Mucosa of descending colon (tissue), 3 donors: Measurements from ENCODE around the gene SLC19A2. TPM values are rescaled to one million over a fixed set of nuclear protein-coding genes. Genes with fewer than 3 reads are reported as not detected.

ENCODE experiments used
- ATAC-seq: fragments of 200-7000 bp; cut with Tn5 transposase; one replicate; pipeline ENCODE4 v1.9.1; 2020; ENCODE audit warnings: mild to moderate bottlenecking, moderate library complexity
- DNase-seq, 3 donors: peaks; one replicate each; pipeline ENCODE4 v3.0.0-alpha.2; 2020
- H3K36me3 ChIP-seq: fragments of 200-600 bp; one replicate; pipeline ENCODE4 v1.8.0; 2021; ENCODE audit warnings: low read depth, mild to moderate bottlenecking
- H3K4me1 ChIP-seq: fragments of 200-600 bp; one replicate; pipeline ENCODE4 v1.8.0; 2021; ENCODE audit warnings: low read depth, mild to moderate bottlenecking
- H3K4me3 ChIP-seq: fragments of 200-600 bp; one replicate; pipeline ENCODE4 v1.8.0; 2021; ENCODE audit warnings: mild to moderate bottlenecking
- H3K9me3 ChIP-seq: fragments of 200-600 bp; one replicate; pipeline ENCODE4 v1.8.0; 2021; ENCODE audit warnings: mild to moderate bottlenecking
- intact Hi-C, 2 donors: fragments of 100-400 bp; cut with DNase I in 1 of 2; cut with micrococcal nuclease in 1 of 2; formaldehyde crosslinking; loops; one replicate each; pipeline versions ENCODE4 v1.11.0 to v1.11.1; 2022; cut with DNase I, micrococcal nuclease
- total RNA-seq, 3 donors: library from RNA; stranded (reverse); fragmentation: NEBNext Ultra II Directional in 2 of 3; extraction: Animal tissue kit (Norgen Biotek cat#: 25700) in 2 of 3; gene quantifications; one replicate each; pipeline versions ENCODE4 v1.2.1 to v1.2.4, GENCODE V29; 2021 to 2023
- TF ChIP-seq, protein P1 (sequence below): fragments of 200-600 bp; IDR thresholded peaks from one replicate; pipeline ENCODE4 v1.8.0; 2022; ENCODE audit warnings: antibody characterized with exemption, mild to moderate bottlenecking
- donor health status: DM: no; HTN: no; CAD: no; lungs with moderate emphysema.
- donor health status: DM: no; HTN: no; CAD: no.
- donor health status: DM: no; HTN: yes; CAD: no.

SLC19A2 gene
- total RNA-seq, 3 donors from 2014 or later = 5.5 to 11.1 (median 7.3) TPM

DNA sequence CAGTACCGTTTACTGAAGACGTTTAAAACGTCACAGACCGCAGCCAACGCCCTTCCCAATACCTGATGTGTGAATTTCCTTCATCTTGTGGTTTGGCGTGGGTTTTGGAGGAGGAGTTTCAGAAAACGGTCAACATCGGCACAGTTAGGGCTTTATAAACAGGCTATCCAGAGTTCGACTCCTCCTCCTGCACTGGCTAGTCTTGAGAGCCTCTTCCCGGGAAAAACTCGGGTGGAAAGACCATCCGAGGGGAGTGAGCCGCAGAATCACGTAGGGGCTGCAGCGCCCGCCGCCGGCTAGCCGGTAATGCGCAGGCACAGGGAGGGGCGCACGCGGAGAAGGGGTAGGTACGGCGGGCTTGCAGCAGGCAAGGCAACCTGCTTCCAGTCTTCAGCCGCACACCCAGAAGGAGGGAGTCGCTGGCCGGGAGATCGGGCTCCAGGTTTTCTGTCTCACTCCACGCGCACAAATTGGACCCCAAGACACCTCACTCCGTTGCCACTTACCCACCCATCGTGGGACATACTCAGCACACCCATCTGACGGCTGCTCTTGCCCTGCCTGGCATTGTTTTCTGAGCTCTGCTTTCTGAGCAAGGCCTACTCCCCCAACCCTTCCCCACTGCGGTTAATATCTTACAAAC lies 25.4 kb downstream of the SLC19A2 start:
- TF ChIP-seq, protein P1, sequence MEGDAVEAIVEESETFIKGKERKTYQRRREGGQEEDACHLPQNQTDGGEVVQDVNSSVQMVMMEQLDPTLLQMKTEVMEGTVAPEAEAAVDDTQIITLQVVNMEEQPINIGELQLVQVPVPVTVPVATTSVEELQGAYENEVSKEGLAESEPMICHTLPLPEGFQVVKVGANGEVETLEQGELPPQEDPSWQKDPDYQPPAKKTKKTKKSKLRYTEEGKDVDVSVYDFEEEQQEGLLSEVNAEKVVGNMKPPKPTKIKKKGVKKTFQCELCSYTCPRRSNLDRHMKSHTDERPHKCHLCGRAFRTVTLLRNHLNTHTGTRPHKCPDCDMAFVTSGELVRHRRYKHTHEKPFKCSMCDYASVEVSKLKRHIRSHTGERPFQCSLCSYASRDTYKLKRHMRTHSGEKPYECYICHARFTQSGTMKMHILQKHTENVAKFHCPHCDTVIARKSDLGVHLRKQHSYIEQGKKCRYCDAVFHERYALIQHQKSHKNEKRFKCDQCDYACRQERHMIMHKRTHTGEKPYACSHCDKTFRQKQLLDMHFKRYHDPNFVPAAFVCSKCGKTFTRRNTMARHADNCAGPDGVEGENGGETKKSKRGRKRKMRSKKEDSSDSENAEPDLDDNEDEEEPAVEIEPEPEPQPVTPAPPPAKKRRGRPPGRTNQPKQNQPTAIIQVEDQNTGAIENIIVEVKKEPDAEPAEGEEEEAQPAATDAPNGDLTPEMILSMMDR = no peak
- Histone ChIP-seq H3K36me3 (no peaks in the 10 kb centered on the region), H3K4me3 (no peak overlapping the region), H3K9me3 (peaks cover 13% of the 10 kb centered on the region), H3K4me1 (no peaks in the 10 kb centered on the region)
- peak; percentile 35 for ATAC-seq
- intact Hi-C loops = no loop called here
- peak in 1 of 3 donors; percentile 10 for DNase-seq

DNA sequence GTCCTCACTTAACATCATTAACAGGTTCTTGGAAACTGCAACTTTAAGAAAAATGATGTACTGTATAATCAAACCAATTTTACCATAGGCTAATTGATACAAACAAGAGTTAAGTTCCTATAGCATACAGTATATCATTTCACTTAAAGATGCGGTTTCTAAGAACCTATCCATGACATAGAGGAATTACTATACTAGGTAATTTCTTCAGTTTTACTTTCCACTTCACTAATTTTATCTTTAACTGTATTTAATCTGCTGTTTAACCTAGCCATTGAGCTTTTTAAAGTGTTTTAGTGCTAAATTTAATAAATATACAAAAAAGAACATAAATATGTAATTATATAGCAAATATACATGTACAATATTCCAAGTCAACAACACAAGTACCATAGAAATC lies 28.3 kb downstream of the SLC19A2 start:
- TF ChIP-seq, protein P1 = no peak
- DNase-seq (no peak), ATAC-seq (no peak)
- H3K4me1 ChIP-seq = no peaks in the 10 kb centered on the region
- H3K36me3 ChIP-seq = no peaks in the 10 kb centered on the region
- intact Hi-C loops = no loop called here
- peaks cover 13% of the 10 kb centered on the region for H3K9me3 ChIP-seq
- no peak overlapping the region for H3K4me3 ChIP-seq

DNA sequence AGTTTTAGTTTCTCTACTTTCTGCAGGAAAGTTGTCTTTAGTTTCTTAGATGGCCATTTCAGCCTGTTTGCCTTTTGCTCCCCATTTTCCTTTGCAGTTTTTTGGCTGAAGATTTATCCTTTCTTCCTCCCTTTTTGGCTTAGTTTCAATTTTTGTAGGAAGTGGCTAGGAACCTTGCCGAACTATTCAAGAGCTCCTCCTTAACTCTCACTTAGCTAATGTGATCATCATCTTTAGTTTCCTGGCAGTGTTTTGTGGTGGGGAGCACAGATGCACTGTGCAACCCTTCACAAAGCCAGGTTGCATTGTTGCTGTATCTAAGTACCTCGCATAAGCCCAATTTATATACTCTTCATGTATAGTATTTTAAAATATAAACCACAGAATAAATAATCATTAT lies 29.7 kb downstream of the SLC19A2 start:
- intact Hi-C loops = no loop called here
- TF ChIP-seq, protein P1 = no peak
- Histone ChIP-seq H3K36me3 (no peaks in the 10 kb centered on the region), H3K4me3 (no peak overlapping the region), H3K9me3 (peaks cover 13% of the 10 kb centered on the region), H3K4me1 (no peaks in the 10 kb centered on the region)
- ATAC-seq (no peak), DNase-seq (no peak)

DNA sequence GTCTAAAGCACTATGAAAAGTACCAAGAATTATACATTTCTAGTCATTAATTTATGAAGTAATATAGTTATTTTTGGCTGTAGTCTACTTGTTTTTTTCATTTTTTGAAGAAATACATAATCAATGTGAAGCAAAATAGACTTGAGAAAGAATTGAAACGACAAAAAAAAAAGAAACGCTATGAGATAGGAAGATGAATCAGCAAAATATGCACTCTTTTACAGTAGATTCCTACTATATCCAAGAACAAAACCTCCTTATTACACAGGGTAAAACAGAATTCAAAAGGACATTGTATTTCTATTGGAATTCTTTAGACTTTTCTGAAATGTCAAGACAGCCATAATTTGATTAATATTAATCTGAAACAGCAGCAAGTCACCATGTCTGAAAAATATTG lies 32.8 kb downstream of the SLC19A2 start:
- Histone ChIP-seq H3K4me1 (no peaks in the 10 kb centered on the region), H3K4me3 (no peak overlapping the region), H3K9me3 (peaks cover 13% of the 10 kb centered on the region), H3K36me3 (no peaks in the 10 kb centered on the region)
- intact Hi-C loops = no loop called here
- ATAC-seq = no peak
- TF ChIP-seq, protein P1 = no peak
- DNase-seq = no peak

DNA sequence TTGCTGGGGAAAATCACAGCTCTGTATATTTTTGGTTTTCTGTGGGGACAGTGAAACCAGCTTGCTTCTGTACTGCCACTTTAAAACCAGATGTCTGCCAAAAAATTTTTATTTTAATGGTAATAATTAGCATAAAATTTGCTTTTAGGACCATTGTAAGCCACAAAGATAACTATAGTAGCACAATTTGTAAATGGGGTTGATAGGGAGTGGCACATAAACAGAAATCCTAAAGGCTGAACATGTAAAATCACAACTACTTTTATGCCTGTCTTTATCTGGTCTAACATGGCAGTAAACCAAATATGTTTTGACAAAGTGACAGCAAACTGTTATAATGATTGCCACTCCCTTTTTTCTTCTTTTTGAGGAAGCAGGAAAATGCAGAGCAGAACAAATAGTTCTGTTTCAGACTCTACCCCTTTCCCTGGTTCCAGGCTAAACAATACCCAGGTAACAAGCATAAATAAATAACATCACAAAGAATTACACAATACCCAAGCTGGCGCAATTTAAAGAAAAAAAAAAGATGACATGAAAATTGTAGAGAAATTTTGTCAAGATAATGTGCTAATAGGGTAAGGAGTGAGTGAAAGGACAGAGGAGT lies 34.4 kb downstream of the SLC19A2 start:
- Histone ChIP-seq H3K9me3 (no peaks in the 10 kb centered on the region), H3K4me3 (no peak overlapping the region), H3K4me1 (no peaks in the 10 kb centered on the region), H3K36me3 (no peaks in the 10 kb centered on the region)
- DNase-seq (no peak), ATAC-seq (peak; percentile 94)
- intact Hi-C loops = no loop called here
- TF ChIP-seq, protein P1 = no peak
